Mammary epithelial cell (primary cell): Measurements from ENCODE around the gene PLA2G4E.

Source experiments
- EZH2 ChIP-seq: IDR thresholded peaks from 2 replicates; pipeline ENCODE4 v1.6.1; 2012; ENCODE audit warnings: low read length, inconsistent platforms, borderline replicate concordance
- TF ChIP-seq, protein P1 (sequence below), 2 donors: IDR thresholded peaks in 1 of 2; conservative IDR thresholded peaks in 1 of 2; 2 replicates each; pipeline ENCODE4 v1.5.1; 2011 to 2012; ENCODE audit warnings: inconsistent platforms in 2 of 2, low read length in 2 of 2, mild to moderate bottlenecking in 2 of 2, control low read depth in 1 of 2, low read depth in 1 of 2; ENCODE audit not compliant: insufficient read depth in 1 of 2; ENCODE audit errors: extremely low read depth in 1 of 2

DNA sequence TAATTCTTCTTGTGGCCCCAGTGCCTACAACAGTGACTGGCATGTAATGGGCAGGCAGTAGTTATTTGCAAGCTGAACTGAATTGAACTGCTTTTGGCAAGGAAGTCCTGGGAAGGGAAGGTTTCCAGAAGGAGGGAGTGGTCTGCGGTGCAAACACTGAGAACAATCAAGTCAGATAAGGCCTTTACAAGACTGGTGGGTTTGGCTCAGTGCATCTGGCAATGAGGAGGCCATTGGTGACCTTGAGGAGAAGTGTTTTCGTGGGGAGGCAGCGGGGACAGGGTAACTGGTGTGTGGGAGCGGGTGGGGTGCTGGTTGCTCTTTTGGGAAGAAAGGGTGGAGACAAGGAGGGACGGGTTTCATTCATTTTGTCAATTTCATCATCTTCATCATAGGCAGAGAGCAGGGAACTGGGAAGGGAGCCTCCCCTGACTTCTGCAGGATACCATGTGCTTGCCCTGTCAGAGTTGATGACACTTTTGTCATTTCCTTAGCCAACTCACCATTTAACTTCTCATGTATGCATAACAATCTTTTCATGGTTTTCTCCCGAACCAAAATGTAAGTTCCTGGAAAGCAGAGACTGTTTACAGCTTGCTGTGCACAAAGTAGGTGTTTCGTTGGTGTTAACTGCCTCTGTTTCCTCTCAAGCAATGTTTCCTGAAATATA, 40.1 kb downstream of the PLA2G4E start:
- TF ChIP-seq, protein P1, sequence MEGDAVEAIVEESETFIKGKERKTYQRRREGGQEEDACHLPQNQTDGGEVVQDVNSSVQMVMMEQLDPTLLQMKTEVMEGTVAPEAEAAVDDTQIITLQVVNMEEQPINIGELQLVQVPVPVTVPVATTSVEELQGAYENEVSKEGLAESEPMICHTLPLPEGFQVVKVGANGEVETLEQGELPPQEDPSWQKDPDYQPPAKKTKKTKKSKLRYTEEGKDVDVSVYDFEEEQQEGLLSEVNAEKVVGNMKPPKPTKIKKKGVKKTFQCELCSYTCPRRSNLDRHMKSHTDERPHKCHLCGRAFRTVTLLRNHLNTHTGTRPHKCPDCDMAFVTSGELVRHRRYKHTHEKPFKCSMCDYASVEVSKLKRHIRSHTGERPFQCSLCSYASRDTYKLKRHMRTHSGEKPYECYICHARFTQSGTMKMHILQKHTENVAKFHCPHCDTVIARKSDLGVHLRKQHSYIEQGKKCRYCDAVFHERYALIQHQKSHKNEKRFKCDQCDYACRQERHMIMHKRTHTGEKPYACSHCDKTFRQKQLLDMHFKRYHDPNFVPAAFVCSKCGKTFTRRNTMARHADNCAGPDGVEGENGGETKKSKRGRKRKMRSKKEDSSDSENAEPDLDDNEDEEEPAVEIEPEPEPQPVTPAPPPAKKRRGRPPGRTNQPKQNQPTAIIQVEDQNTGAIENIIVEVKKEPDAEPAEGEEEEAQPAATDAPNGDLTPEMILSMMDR (conservative IDR thresholded peaks at IDR 0.05 in 1 of 2, IDR thresholded peaks at IDR 0.05 in 1 of 2; ENCODE audit: extremely low read depth in 1 of 2, insufficient read depth in 1 of 2, low read depth in 1 of 2, low read length in 2 of 2): no peak
- no peak for TF ChIP-seq EZH2
